Activated CD4-positive, alpha-beta T cell treated with anti-CD3 and anti-CD28 coated beads, Interleukin-2, Interleukin-6, amounts not matched to agents 100 ng/mL and 50 ng/mL, durations not matched to agents 16 hours and 8 hours (primary cell): ENCODE data around the gene TUBGCP3.

Experiments
- DNase-seq: peaks from one replicate; pipeline ENCODE4 v3.0.0-alpha.2; 2020

Gene TUBGCP3

DNA sequence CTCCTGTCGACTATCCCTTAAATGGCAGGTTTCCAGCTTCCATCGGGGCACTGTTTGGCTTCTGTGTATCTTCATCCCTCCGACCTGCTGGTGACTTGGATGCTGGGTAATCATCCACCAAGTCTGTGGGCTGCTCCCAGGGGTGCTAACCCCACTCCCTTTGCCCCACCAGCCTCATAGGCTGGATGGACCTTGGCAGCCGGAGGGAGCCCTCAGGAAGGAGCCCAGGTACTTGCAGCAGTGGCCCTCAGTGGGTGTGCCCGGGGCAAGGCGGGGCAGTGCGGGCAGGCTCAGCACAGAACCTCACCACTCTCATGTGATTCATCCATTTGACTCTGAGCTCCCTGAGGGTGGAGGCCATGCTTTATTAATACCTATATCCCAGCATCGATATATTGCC lies 27.4 kb upstream of the TUBGCP3 start:
- no peak for DNase-seq

DNA sequence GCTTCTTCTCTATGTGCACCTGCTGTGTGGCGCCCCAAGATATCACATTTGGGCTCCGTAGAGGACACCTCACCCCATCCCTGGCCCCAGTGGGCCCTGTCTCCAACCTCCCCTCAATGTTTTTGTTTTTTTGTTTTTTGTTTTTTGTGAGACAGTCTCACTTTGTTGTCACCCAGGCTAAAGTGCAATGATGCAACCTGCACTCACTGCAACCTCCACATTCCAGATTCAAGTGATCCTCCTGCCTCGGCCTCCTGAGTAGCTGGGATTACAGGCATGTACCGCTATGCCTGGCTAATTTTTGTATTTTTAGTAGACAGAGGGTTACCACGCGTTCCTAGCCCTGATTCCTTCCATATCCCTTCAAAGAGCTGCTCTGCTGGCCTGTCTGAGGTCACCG lies 26.9 kb upstream of the TUBGCP3 start:
- no peak for DNase-seq

DNA sequence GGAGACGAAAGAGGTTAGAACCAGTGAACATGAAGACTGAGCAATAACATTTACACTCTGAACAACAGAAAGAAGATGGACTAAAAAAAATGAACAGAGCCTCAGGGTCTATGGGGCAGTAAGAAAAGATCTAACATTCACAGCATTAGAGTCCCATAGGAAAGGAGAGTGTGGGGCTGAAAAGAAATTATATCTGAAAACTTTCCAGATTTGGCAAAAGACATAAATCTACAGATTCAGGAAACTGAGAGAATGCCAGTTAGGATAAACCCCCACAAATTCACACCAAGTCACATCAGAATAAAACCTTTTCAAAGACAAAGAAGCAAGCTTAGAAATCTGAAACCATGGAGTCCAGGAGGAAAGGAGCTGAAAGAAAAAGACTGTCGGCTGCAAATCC lies 20.3 kb upstream of the TUBGCP3 start:
- DNase-seq, result no peak

DNA sequence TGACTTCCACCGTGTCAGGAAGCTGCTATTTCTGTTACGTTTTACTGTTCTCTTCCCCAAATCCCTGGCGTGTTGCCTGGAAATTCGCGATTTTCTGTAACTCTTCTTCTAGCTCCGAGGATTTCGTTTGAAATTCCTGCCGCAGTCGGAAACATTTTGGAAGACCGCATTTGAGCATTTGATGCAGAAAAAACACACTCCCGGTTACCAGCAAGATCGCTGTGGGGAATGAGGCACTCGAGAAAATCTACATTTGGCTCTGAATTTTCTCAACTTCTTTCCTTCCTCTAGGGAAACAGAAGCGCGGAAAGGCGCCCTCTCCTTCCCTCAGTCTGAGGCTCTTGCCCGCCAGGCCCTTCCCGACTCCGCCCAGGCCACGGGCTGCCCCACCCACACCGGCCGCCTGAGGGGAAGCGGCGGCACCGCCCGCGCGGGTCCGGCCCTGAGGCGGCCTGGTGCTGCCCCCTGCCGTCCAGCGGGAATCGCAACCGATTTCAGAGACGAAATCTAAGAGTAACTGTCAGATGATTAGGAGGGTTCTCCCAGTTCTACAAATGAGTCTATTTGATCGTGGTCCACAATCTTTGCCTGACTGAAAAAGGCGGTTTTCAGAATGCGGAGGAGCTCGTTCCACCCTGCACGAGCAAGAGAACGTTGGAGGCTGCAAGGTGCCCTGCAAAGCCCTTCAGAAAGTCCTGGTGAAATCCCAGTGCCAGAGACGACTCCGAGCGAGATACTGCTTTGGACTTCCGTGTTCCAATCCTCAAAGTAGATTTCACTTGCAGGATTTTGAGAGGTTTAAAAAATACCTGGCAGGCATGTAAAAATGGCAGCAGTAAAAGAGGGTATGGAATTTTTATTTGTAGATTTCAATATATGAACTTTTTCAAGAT lies 18.4 kb upstream of the TUBGCP3 start:
- peak; percentile 94 for DNase-seq

DNA sequence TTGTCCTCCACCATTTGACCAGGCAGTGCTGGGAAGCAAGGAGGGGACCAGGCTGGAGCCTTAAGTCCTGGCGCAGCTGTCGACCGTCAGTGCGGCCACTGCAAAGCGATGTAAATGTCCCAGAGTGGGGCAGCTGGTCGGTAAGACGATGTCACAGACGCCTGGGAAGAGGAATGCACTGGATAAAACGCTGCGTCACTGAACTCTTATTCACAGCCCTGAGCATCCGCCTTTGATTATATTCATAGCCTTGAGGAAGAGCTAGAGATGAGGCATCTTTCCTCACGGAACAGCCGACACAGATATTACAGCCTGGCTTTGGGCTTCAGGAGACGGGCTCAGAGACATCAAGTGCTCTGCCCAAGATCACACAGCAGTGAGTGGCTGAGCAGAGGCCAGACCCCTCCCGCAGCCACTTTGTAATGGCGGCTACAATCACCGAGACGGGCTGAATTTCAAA lies 17.6 kb upstream of the TUBGCP3 start:
- no peak for DNase-seq

DNA sequence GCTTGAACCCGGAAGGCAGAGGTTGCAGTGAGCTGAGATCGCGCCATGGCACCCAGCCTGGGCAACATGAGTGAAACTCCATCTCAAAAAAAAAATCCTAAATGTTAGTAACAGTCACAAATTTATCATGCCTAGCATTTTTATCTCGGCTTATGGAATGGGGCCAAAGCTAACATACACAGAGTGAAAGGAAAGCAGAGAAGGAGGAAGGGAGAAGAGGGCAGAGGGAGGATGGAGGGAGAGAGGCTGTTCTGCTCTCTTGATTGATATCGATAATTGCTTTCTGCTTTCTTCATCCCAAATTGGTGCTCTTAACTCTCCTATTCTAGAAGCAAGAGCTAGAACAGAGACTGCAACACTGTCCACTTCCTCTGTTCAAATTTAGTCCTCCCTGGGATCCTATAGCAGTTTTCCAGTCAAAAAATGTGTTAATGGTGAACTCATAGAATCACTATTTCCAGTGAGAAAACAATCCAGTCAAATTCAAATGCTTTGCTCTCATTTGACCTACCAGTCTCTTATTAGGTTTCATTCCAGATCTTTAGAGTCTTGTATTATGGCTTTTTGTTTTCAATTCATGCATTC lies 15.8 kb upstream of the TUBGCP3 start:
- DNase-seq, result no peak

DNA sequence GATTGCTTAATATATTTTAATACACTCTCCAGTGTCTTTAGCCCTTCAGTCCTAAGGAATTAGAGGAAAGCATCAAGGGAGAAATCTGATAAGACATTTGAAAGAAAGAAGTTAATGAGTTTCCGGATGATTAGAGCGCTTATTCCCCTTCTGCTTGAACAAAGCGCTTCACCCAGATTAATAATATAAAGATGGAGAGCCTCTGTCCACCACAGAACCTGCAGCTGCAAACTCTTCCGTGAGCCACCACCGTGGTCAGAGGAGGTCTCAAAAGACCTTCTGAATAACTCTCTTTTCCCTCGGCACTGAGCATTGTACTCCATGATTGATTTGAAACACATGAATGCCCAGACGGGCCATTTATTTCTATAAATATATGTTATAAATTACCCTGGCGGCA lies 14.2 kb upstream of the TUBGCP3 start:
- DNase-seq, result no peak

DNA sequence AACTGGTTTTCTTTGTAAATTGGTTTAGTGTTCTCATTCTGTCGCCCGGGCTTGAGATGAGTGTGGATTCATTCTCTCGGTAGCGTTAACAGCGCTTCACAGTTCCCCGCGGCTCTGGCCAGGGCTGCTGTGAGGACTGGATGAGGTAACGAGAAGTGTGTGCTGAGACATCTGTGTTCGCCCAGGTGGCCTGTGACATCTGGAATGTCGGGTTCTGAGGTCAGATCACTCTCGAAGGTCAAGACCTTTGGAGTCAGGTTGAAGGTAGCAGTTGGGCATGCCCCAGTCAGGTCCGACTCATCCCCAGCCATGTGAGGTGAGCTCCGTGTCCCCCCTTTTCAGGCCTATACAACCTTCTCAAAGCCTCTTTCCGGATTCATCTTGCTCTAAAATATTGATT lies 13.4 kb upstream of the TUBGCP3 start:
- DNase-seq, result no peak

DNA sequence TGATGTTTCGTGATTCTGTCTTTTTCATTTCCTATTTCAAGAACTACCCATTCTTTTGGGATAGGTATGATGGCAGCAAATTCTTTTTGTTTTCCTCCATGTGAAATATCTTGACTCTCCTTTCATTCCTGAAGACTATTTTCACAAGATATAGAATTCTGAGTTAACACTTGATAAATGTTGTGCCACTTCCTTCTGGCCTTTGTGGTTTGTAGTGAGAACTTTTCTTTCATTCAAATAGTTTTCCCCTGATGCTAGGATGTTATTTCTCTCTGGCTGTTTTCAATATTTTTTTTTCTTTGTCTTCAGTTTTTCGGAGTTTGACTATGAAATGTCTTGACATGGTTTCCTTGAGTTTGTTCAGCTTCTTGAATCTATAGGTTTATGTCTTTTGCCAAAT lies 8.3 kb upstream of the TUBGCP3 start:
- DNase-seq, result no peak

DNA sequence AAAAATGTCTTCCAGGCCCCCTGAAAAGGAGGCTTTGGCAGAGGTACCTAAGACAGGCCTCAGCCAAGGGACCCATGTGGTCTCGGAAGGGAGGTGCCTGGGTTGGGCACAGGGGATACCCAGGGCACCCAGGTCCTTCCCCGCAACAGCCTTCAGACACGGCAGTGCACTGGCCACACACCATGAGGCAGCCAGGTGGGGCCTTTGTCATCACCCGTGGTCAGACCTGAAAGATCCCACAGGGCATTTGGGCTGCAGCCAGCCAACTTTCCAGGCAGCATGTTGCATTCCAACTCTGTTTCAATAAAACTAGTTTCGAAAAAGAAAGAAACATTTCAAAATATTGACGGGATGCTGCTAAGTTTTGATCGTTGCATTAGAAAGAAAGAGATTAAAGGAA lies 4.7 kb upstream of the TUBGCP3 start:
- DNase-seq, result no peak

DNA sequence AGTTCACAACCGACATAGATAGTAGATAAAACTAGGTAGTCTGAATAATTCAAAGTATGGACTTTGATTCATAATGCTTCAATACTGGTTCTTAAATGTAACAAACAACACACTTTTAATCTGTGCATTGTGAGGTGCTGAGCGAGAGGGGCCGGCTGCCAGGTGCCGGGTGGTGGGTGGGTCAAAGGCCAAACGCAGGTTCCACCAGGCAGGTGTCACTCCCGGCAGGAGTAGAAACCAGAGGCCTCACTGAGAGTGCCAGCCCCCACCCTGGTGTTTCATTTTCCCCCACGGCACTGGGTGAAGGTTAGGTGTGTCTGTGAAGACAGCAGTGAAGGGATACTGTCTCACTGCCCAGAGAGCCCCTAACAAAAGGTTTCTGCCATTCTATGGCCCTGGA lies 4.2 kb upstream of the TUBGCP3 start:
- no peak for DNase-seq

DNA sequence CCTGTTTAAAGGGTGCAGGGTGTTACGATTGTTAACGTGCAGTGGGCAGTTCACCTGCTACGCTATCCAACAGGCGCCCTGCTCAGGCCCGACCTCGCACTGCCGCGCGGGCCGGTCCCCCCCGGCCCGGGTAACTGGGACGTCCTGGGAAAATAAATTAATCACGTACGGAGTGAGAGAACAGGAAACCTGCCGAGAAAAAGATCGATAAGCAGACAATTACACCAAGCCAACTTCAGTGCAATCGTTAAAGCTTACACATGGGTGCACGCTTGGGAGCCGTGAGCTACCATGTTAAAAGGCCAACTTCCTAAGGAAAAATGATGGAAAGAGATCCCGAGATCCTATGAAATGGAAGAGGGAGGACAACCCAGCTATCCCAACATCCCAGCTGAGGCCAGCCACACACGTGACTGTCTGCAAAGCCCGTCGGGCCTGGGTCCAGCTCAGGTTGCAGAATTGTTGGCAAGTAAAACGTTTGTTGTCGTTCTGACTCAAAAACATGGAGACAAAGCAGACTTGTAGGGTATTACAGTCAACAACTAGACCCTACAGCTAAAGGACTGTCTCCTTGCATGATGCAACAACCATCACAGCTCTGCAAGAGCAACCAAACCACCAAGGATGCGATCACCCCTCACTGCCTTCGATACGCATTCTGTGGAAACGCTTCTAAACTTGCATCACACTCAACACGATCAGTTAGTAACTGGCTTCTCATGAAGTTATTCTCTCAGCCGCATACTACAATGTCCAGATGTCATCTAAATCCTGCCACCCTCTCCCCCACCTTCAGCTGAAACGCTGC lies 741 bp upstream of the TUBGCP3 start:
- no peak for DNase-seq

DNA sequence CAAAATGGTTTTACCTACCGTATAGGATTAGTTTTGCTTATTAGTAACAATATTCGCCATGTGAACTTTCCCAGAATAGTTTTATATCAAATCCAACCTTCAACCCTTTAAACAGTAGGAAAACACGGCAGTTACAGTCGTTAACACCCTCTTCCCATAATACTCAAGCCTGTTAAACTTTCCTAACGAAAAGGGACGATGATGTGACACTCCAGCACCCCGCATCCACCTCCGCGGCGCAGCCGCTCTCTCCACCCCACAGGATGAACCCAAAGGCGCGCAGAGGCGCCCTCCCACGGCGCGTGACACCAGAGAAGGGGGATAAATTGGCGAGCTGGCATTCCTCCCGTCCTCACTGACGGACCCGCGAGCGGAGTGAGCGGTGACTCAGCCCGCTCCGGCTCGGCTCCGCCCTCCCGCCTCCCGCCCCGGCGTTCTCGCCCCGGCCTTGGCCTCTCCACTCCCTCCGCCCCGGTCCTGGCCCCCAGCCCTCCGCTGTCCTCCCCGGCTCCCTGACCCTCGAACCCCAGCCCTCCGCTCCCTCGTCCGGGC lies 665 bp downstream of the TUBGCP3 start:
- DNase-seq, result peak; percentile 84

DNA sequence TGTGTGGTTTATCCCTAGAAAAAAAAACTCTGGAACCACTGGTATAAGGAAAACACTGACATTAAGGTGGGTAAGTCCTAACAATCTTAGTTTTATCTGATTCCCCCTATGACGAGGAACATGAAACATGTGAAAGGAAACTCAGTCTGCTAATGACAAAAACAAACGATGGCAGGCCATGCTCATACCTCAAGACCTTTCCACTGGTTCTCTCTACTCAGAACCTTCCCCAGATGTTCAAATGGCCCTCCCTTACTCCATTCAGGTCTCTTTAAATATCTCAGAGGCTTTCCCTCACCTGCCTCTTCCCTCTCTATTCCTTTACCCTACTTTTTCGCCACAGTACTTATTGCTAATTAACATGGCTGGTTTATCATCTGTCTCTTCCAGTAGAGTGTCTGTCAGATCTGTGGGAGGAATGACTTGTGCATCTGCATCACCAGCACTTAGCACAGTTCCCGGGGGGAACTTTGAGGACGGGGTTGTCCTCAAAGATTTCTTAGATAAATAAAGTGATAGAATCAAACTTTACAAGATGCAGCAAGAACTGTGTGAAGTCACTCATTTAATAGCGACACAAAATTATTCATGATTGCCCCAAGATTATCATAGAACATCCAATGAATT lies 1.5 kb downstream of the TUBGCP3 start:
- no peak for DNase-seq

DNA sequence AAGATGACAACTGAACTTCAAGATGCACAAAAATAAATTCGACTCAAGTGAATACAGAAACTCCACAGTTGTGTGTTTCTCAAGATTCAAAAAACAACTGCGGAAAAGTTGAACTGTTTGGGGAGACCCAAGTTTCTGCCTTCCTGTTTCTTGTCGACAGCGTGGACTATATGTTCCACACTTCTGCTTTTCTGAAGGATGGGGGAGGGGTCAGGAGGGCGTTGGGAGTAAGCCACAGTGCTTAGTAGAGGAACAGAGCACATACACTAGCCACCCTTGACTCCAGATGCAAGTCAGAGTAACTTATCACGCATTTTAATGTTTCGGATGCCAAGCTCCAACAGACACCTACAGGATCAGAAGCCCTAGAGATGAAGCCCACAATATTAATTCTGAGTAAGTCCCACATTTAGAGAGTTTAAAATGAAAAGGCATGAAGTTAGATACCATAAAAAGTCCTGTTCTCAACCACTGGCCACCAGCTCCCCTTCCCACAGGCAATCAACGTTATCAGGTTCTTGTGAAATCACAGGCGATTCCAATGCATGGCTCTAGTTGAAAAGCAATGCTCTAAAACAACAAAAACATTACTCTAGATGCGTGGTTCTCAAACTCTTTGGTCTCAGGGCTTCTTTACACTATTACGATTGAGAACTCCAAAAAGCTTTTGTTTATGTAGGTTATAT lies 4.2 kb downstream of the TUBGCP3 start:
- DNase-seq, result no peak

DNA sequence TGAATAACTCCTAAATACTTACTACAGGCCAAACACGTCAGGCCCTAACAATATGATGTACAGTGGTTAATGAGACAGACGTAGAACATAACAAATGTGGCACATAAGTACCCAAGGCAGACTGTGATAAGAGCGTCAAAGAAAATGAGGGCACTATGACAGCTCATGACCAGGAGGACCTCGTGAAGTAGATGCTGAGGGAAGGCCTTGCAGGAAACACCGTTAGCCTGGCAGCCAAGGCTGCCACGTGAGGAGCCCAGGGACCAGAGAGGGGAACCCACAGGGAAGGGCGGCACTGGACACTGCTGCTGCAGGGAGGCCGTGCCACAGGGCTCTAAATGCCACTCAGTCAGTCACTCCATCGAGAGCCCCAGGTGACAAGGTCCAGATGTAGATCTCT lies 5.7 kb downstream of the TUBGCP3 start:
- DNase-seq, result no peak

DNA sequence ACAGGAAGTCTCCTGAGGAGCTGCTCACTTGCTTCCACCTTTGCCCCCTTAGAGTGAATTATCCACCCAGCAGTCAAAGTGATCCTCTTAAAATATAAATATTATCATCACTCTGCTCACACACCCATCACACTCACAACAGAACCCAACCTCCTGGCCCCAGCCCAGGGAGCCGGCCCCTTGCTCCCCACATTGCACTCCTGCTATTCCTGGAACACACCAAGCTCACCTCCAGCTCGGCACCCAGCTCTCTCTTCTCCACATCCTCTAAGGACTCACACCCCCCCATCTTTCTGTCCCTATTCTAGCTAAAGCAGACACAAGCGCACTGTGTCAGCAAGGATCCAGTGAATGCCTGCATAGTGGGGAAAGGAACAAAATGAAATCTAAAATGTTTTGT lies 7.0 kb downstream of the TUBGCP3 start:
- no peak for DNase-seq

DNA sequence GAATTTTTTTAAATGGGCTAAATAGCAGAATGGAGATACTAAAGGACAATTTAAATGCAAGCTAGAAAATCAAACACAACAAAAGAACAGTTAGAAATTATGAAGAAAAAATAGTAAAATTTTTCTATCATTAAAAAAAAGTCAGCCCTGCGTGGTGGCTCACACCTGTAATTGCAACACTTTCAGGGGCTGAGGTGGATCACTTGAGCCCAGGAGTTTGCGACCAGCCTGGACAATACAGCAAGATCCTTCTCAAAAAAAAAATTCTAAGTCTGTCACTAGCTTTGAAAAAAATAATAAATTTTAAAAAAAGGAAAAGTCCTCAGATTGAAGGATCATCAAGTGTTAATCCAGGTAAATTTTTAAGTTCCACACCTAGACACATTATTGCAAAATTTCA lies 7.7 kb downstream of the TUBGCP3 start:
- DNase-seq, result no peak

DNA sequence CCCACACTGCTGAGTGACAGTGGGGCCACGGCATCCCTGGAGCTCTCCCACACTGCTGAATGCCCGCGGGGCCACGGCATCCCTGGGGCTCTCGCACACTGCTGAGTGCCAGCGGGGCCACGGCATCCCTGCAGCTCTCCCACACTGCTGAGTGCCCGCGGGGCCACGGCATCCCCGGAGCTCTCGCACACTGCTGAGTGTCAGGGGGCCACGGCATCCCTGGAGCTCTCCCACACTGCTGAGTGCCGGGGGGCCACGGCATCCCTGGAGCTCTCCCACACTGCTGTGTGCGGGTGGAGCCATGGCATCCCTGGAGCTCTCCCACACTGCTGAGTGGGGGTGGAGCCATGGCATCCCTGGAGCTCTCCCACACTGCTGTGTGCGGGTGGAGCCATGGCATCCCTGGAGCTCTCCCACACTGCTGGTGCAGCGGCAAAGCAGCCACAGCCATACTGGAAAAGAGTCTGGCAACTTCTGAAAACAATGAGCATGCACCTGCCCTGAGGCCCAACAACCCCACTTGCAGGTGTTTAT lies 8.6 kb downstream of the TUBGCP3 start:
- no peak for DNase-seq

DNA sequence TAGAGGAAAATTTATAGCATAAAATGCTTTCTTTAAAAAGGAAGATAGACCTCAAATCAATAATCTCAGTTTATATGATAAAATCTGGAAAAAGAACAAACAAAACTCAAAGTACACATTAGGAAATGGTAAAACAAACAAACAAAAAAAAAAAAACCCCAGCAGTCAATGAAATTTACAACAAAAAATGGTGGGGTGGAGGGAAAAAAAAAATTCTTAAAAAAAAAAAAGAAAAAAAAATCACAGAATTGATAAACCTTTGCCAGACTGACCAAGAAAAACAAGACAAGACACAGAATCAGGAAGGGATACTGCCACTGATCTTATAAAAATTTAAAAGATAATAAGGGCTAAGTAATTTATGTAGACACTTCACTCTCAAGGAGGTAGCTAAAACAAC lies 11.2 kb downstream of the TUBGCP3 start:
- no peak for DNase-seq

DNA sequence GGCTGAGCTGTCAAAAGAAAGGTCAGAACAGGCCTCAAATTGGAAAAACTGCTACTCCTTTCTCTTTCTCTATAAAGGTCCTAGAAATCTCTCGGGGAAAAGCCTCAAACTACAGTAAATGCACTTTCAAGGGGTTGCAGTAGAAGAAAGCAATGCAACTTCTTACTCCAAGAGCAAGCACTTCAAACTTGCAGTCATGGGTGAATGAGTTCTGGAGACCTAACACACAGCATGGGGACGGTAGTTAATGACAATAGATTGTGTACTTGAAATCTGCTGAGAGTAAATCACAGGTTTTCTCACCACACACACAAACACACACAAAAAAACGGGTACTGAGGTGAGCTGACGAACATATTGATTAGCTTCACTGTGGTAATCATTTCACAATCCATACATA lies 11.8 kb downstream of the TUBGCP3 start:
- DNase-seq, result no peak

DNA sequence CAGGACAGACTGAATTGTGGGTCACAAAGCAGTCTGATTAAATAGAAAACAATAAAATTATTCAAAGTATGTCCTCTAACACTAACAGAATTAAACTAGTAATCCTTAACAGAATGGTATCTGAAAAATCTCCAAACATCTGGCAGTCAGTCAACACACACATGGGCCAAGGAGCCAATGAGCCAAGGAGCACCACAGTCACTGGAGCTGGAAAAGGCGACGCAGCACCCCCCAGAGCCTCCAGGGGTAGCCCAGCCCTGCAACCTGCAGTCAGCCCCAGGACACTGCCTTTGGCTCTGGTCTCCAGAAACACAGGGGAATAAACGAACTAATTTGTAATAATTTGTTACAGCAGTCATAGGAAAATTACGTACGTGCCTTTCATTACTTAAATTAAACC lies 12.3 kb downstream of the TUBGCP3 start:
- DNase-seq, result no peak
